HCT116 (cell line): ENCODE data around the gene RGMB. TPM values are rescaled to one million over a fixed set of nuclear protein-coding genes. Genes with fewer than 3 reads are reported as not detected.

ENCODE experiments used
- ATAC-seq: fragments of 200-7000 bp; cut with Tn5 transposase; 2 replicates; pipeline ENCODE4 v1.9.1; 2020; ENCODE audit warnings: mild to moderate bottlenecking, moderate library complexity
- BruUV-seq: library from RNA; stranded (reverse); fragments of 400-500 nt; replicated peaks from 2 replicates; lab custom pipeline; 2021; lab: Mats Ljungman, UMichigan
- CTCF ChIA-PET: fragments of 300-600 bp; sonication (Branson Sonifier 250); formaldehyde crosslinking; loops from one replicate; lab custom pipeline; 2021; ENCODE audit warnings: antibody characterized with exemption; lab: Charles Lee
- POLR2A ChIA-PET: fragments of 300-600, 350-600 bp; sonication (Branson Sonifier 250); formaldehyde crosslinking; loops from one replicate; lab custom pipeline; 2021; ENCODE audit warnings: antibody characterized with exemption; lab: Charles Lee
- RAD21 ChIA-PET, 2 experiments: fragments of 300-600 bp; sonication (Branson Sonifier 250); formaldehyde crosslinking; loops; one replicate each; lab custom pipeline; 2023; ENCODE audit warnings: low total read pairs in 2 of 2; ENCODE audit not compliant: uncharacterized antibody in 2 of 2, unreplicated experiment in 2 of 2, low non-redundant PET in 1 of 2; lab: Charles Lee
- DNase-seq: peaks from one replicate; pipeline ENCODE4 v3.0.0-alpha.2; 2010; ENCODE audit warnings: low read depth, low spot score
- H2AFZ ChIP-seq: fragments of 200-600 bp; shearing (Covaris generic), sonication (generic); 2 replicates; pipeline ENCODE4 v1.6.1; 2017; ENCODE audit warnings: low read depth, mixed run types, mixed read lengths, antibody characterized with exemption, low read length; ENCODE audit not compliant: poor library complexity, severe bottlenecking
- H3K27ac ChIP-seq: 2 replicates; pipeline ENCODE4 v1.5.1; 2012; ENCODE audit warnings: low read depth, low read length
- H3K27me3 ChIP-seq: fragments of 200-600 bp; sonication (generic); 2 replicates; pipeline ENCODE4 v1.6.1; 2016; ENCODE audit warnings: mixed run types, low read length, mixed read lengths; ENCODE audit not compliant: insufficient read depth
- H3K36me3 ChIP-seq, 2 experiments: fragments of 200-500 bp in 1 of 2; fragments of 200-600 bp in 1 of 2; sonication (Bioruptor generic) in 1 of 2; sonication (generic) in 1 of 2; 2 replicates each; pipeline versions ENCODE4 v1.5.1 to v1.6.1; 2014 to 2016; ENCODE audit warnings: low read length in 2 of 2, inconsistent platforms in 1 of 2, mixed read lengths in 1 of 2, mixed run types in 1 of 2; ENCODE audit not compliant: insufficient read depth in 2 of 2, control insufficient read depth in 1 of 2
- H3K4me1 ChIP-seq, 2 experiments: fragments of 200-600 bp in 1 of 2; sonication (generic) in 1 of 2; 2 replicates each; pipeline versions ENCODE4 v1.5.1 to v1.6.1; 2012 to 2017; ENCODE audit warnings: low read length in 2 of 2, inconsistent platforms in 1 of 2, mild to moderate bottlenecking in 1 of 2, mixed read lengths in 1 of 2, mixed run types in 1 of 2, moderate library complexity in 1 of 2; ENCODE audit not compliant: insufficient read depth in 2 of 2, control insufficient read depth in 1 of 2
- H3K4me2 ChIP-seq: fragments of 200-600 bp; sonication (generic); 2 replicates; pipeline ENCODE4 v1.6.1; 2017; ENCODE audit warnings: mixed run types, low read length, mixed read lengths
- H3K4me3 ChIP-seq, 2 experiments: fragments of 200-600 bp in 1 of 2; sonication (generic) in 1 of 2; replicated peaks in 1 of 2; 2 replicates each; pipeline ENCODE4 v1.5.1; 2011 to 2016; ENCODE audit warnings: low read length in 2 of 2, control low read depth in 1 of 2, low read depth in 1 of 2, mild to moderate bottlenecking in 1 of 2, mixed read lengths in 1 of 2, mixed run types in 1 of 2
- H3K79me2 ChIP-seq: fragments of 200-600 bp; sonication (generic); 2 replicates; pipeline ENCODE4 v1.6.1; 2017; ENCODE audit warnings: mild to moderate bottlenecking, mixed run types, low read length, moderate library complexity, mixed read lengths; ENCODE audit not compliant: insufficient read depth
- H3K9ac ChIP-seq: fragments of 200-600 bp; sonication (generic); 2 replicates; pipeline ENCODE4 v1.6.1; 2016; ENCODE audit warnings: low read length, mixed read lengths
- H3K9me2 ChIP-seq: fragments of 200-600 bp; sonication (generic), shearing (Covaris generic); 2 replicates; pipeline ENCODE4 v1.6.1; 2017; ENCODE audit warnings: mixed run types, mild to moderate bottlenecking, moderate library complexity; ENCODE audit not compliant: insufficient read depth
- H3K9me3 ChIP-seq, 2 experiments: fragments of 200-500 bp in 1 of 2; fragments of 200-600 bp in 1 of 2; sonication (Bioruptor generic) in 1 of 2; sonication (generic) in 1 of 2; 2 replicates each; pipeline ENCODE4 v1.6.1; 2014 to 2017; ENCODE audit warnings: low read length in 2 of 2, mixed read lengths in 2 of 2, inconsistent platforms in 1 of 2, low read depth in 1 of 2, mild to moderate bottlenecking in 1 of 2, mixed run types in 1 of 2, moderate library complexity in 1 of 2; ENCODE audit not compliant: control insufficient read depth in 1 of 2, insufficient read depth in 1 of 2
- H4K20me1 ChIP-seq: fragments of 200-600 bp; sonication (generic), shearing (Covaris generic); 2 replicates; pipeline ENCODE4 v1.6.1; 2017; ENCODE audit warnings: mixed run types, mild to moderate bottlenecking, moderate library complexity; ENCODE audit not compliant: insufficient read depth
- CBX3 ChIP-seq: IDR thresholded peaks from 2 replicates; pipeline ENCODE4 v1.6.1; 2012; ENCODE audit warnings: low read depth
- CEBPB ChIP-seq: IDR thresholded peaks from 2 replicates; pipeline ENCODE4 v1.6.1; 2012; ENCODE audit warnings: low read depth
- EZH2 ChIP-seq: fragments of 200-600 bp; sonication (generic); IDR thresholded peaks from 2 replicates; pipeline ENCODE4 v1.6.1; 2017; ENCODE audit warnings: antibody characterized with exemption, mixed run types
- EZH2phosphoT487 ChIP-seq: fragments of 200-600 bp; IDR thresholded peaks from 2 replicates; pipeline ENCODE4 v1.6.1; 2018; ENCODE audit warnings: antibody characterized with exemption, borderline replicate concordance
- REST ChIP-seq: IDR thresholded peaks from 2 replicates; pipeline ENCODE4 v1.6.1; 2012; ENCODE audit warnings: low read depth
- SIN3A ChIP-seq: IDR thresholded peaks from 2 replicates; pipeline ENCODE4 v1.6.1; 2012; ENCODE audit warnings: low read depth
- SP1 ChIP-seq: IDR thresholded peaks from 2 replicates; pipeline ENCODE4 v1.6.1; 2012; ENCODE audit warnings: low read depth
- SRF ChIP-seq: IDR thresholded peaks from 2 replicates; pipeline ENCODE4 v1.6.1; 2012; ENCODE audit warnings: low read depth
- ZBTB33 ChIP-seq: IDR thresholded peaks from 2 replicates; pipeline ENCODE4 v1.6.1; 2011; ENCODE audit warnings: mild to moderate bottlenecking, low read length, moderate library complexity; ENCODE audit not compliant: insufficient replicate concordance; ENCODE audit errors: extremely low read depth
- ZFX ChIP-seq: fragments of 450-650 bp; IDR thresholded peaks from 2 replicates; pipeline ENCODE4 v1.6.1; 2017
- intact Hi-C: fragments of 100-400 bp; cut with micrococcal nuclease; formaldehyde crosslinking; loops from 2 replicates; pipeline ENCODE4 v1.10.0; 2022
- total RNA-seq: library from RNA; stranded (reverse); gene quantifications from one replicate; pipeline ENCODE4 v1.2.1, GENCODE V29; 2021; ENCODE audit not compliant: unreplicated experiment

The RGMB gene
- total RNA-seq, 1 experiment from 2014 or later: 18.3 TPM

- H3K27me3 ChIP-seq: peaks cover 6% of the 10 kb centered on the region; the same call in 1 of the 2 replicates
Measured at GRCh38 chr5:98772415-98773213, 849 bp upstream of the RGMB start.

More at GRCh38 chr5:98772415-98773213, 849 bp upstream of the RGMB start:
- Histone ChIP-seq H2AFZ (peak overlapping the region; percentile 19), H3K9me2 (no peaks in the 10 kb centered on the region), H3K9me3 (no peaks in the 10 kb centered on the region), H3K27ac (peak overlapping the region; percentile 61), H3K79me2 (peaks cover 34% of the 10 kb centered on the region)
- TF ChIP-seq CBX3: no peak
- TF ChIP-seq EZH2phosphoT487: no peak
- no peak for TF ChIP-seq SIN3A
- no peak for TF ChIP-seq ZBTB33
- no peak for TF ChIP-seq SRF
- TF ChIP-seq SP1: no peak
- TF ChIP-seq EZH2: no peak
- TF ChIP-seq REST: no peak
- no peak for TF ChIP-seq CEBPB
- TF ChIP-seq ZFX: no peak
- TF ChIP-seq, all 23 proteins: peak for 0
- peak; percentile 80 for DNase-seq
- Histone ChIP-seq H3K4me2 (peak overlapping the region; percentile 90), H3K9ac (peak overlapping the region; percentile 80), H3K4me1 (peaks cover 19 to 59% of the 10 kb centered on the region in 2 experiments), H4K20me1 (peaks cover 6% of the 10 kb centered on the region; the same call in 1 of the 2 replicates), H3K36me3 (no peaks in the 10 kb centered on the region), H3K4me3 (peak overlapping the region; percentile 35 to 83)
- RAD21 ChIA-PET: interaction anchor here in 1 of 2 experiments (0.9 kb wide), 1 partner anchor 50 kb away, joined by 3 read pairs; no protein-coding TSS in a partner anchor
- ATAC-seq: peak; percentile 49
- CTCF ChIA-PET: interaction anchor here (0.7 to 1.0 kb wide), 3 partner anchors 15 to 260 kb away, joined by 3 to 5 read pairs (median 3); no protein-coding TSS in a partner anchor
- intact Hi-C loops: loop anchor here (2.0 kb wide), 1 partner anchor 1590 kb away; the partner anchor contains the start of gene RIOK2
- POLR2A ChIA-PET: no interaction called here
- TSS peak; percentile 72 for BruUV-seq
